Measurements from ENCODE around the gene SRPK2. TPM values are rescaled to one million over a fixed set of nuclear protein-coding genes. Genes with fewer than 3 reads are reported as not detected.

Gene SRPK2
- total RNA-seq, 1 donor from 2014 or later = 54.8 TPM

DNA sequence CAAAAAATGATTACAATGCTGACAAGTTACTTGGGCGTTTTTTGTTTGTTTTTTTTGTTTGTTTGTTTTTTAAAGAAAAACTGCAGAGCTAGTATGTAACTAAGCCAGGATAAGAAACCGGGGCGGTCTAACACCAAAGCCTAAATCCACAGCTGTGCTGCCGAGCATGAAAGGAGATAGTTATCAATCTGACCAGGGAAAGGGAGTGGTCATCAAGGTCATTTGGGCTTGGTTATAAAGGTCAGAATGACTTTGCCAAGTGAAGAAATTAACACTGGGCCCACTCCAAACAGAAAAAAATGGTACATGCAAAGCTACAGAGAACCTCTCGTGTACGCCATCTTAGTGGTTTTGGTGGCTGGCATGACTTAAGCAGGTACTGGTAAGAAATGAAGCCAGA, 104.7 kb downstream of the SRPK2 start:
- Histone ChIP-seq H3K36me3 (ENCODE audit: insufficient read depth, low read length) (no peaks in the 10 kb centered on the region), H3K4me1 (ENCODE audit: insufficient read depth, low read length) (no peaks in the 10 kb centered on the region), H3K4me3 (ENCODE audit: insufficient read depth, low read depth, low read length) (no peak overlapping the region), H4K20me1 (ENCODE audit: insufficient read depth, low read length) (peaks cover 49% of the 10 kb centered on the region), H3K79me2 (ENCODE audit: insufficient read depth, low read length) (peaks cover 63% of the 10 kb centered on the region), H3K27me3 (ENCODE audit: insufficient read depth, low read length) (no peaks in the 10 kb centered on the region), H3K9ac (ENCODE audit: low read length) (no peak overlapping the region), H3K9me3 (ENCODE audit: insufficient read depth, low read depth, low read length) (no peaks in the 10 kb centered on the region), H3K4me2 (ENCODE audit: low read length) (no peak overlapping the region), H3K27ac (ENCODE audit: low read depth, low read length) (no peak overlapping the region), H2AFZ (ENCODE audit: low read depth, low read length) (no peak overlapping the region)
- H3K9me3 Mint-ChIP-seq (ENCODE audit: unreplicated experiment) = no peaks in the 10 kb centered on the region
- H3K27me3 Mint-ChIP-seq (ENCODE audit: low read depth, unreplicated experiment) = no peaks in the 10 kb centered on the region
- FAIRE-seq (no peak), DNase-seq (ENCODE audit: low read depth) (no peak)
- no peak overlapping the region for H3K27ac Mint-ChIP-seq (ENCODE audit: unreplicated experiment)
- H3K36me3 Mint-ChIP-seq (ENCODE audit: low read depth, unreplicated experiment) = no peaks in the 10 kb centered on the region
- no peak overlapping the region for H3K4me3 Mint-ChIP-seq (ENCODE audit: unreplicated experiment)
- peaks cover 5% of the 10 kb centered on the region for H3K4me1 Mint-ChIP-seq (ENCODE audit: low read depth, unreplicated experiment)
- TF ChIP-seq CTCF (IDR thresholded peaks at IDR 0.05; ENCODE audit: insufficient read depth, low read depth, low read length) (no peak), EZH2 (IDR thresholded peaks at IDR 0.05; ENCODE audit: insufficient read depth, low read length) (no peak)

GRCh38 chr7:105281966-105282365, 106.8 kb downstream of the SRPK2 start:
- no peak overlapping the region for H3K4me2 ChIP-seq (ENCODE audit: low read length)
- no peak overlapping the region for H2AFZ ChIP-seq (ENCODE audit: low read depth, low read length)
- Mint-ChIP-seq H3K9me3 (ENCODE audit: unreplicated experiment) (no peaks in the 10 kb centered on the region), H3K36me3 (ENCODE audit: low read depth, unreplicated experiment) (no peaks in the 10 kb centered on the region), H3K4me1 (ENCODE audit: low read depth, unreplicated experiment) (peaks cover 13% of the 10 kb centered on the region), H3K4me3 (ENCODE audit: unreplicated experiment) (no peak overlapping the region), H3K27me3 (ENCODE audit: low read depth, unreplicated experiment) (no peaks in the 10 kb centered on the region), H3K27ac (ENCODE audit: unreplicated experiment) (no peak overlapping the region)
- H4K20me1 ChIP-seq (ENCODE audit: insufficient read depth, low read length) = peaks cover 49% of the 10 kb centered on the region
- DNase-seq (ENCODE audit: low read depth) = no peak
- no peaks in the 10 kb centered on the region for H3K9me3 ChIP-seq (ENCODE audit: insufficient read depth, low read depth, low read length)
- no peak overlapping the region for H3K4me3 ChIP-seq (ENCODE audit: insufficient read depth, low read depth, low read length)
- H3K9ac ChIP-seq (ENCODE audit: low read length) = no peak overlapping the region
- H3K27me3 ChIP-seq (ENCODE audit: insufficient read depth, low read length) = no peaks in the 10 kb centered on the region
- no peaks in the 10 kb centered on the region for H3K36me3 ChIP-seq (ENCODE audit: insufficient read depth, low read length)
- H3K27ac ChIP-seq (ENCODE audit: low read depth, low read length) = no peak overlapping the region
- no peak for FAIRE-seq
- H3K79me2 ChIP-seq (ENCODE audit: insufficient read depth, low read length) = peaks cover 61% of the 10 kb centered on the region
- peaks cover 3% of the 10 kb centered on the region for H3K4me1 ChIP-seq (ENCODE audit: insufficient read depth, low read length)
- TF ChIP-seq EZH2 (IDR thresholded peaks at IDR 0.05; ENCODE audit: insufficient read depth, low read length) (no peak), CTCF (IDR thresholded peaks at IDR 0.05; ENCODE audit: insufficient read depth, low read depth, low read length) (no peak)

DNA sequence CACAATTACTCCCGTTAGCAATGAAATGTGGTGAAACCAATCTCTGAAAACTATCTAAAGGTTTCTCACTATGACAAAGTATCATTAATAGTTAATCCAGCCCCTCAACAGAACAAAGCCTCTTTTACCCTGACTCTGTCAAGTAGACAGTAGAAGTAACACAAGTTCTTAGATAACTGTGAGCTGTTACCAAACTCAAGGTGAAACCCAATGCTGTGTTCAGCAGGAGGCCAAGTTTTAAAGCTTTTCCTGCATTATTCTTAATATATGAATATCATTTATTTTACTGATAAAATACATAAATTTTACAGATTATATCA, 109.1 kb downstream of the SRPK2 start:
- H3K9me3 Mint-ChIP-seq (ENCODE audit: unreplicated experiment) = no peaks in the 10 kb centered on the region
- Histone ChIP-seq H3K27ac (ENCODE audit: low read depth, low read length) (no peak overlapping the region), H3K4me3 (ENCODE audit: insufficient read depth, low read depth, low read length) (no peak overlapping the region), H3K9me3 (ENCODE audit: insufficient read depth, low read depth, low read length) (no peaks in the 10 kb centered on the region), H3K27me3 (ENCODE audit: insufficient read depth, low read length) (no peaks in the 10 kb centered on the region), H2AFZ (ENCODE audit: low read depth, low read length) (no peak overlapping the region), H3K9ac (ENCODE audit: low read length) (no peak overlapping the region), H3K36me3 (ENCODE audit: insufficient read depth, low read length) (no peaks in the 10 kb centered on the region), H3K4me2 (ENCODE audit: low read length) (no peak overlapping the region), H3K4me1 (ENCODE audit: insufficient read depth, low read length) (peaks cover 3% of the 10 kb centered on the region), H4K20me1 (ENCODE audit: insufficient read depth, low read length) (peaks cover 55% of the 10 kb centered on the region), H3K79me2 (ENCODE audit: insufficient read depth, low read length) (peaks cover 59% of the 10 kb centered on the region)
- H3K4me1 Mint-ChIP-seq (ENCODE audit: low read depth, unreplicated experiment) = peaks cover 16% of the 10 kb centered on the region
- H3K4me3 Mint-ChIP-seq (ENCODE audit: unreplicated experiment) = no peak overlapping the region
- peaks cover 2% of the 10 kb centered on the region for H3K36me3 Mint-ChIP-seq (ENCODE audit: low read depth, unreplicated experiment)
- peak overlapping the region; percentile 38 for H3K27ac Mint-ChIP-seq (ENCODE audit: unreplicated experiment)
- DNase-seq (ENCODE audit: low read depth) (no peak), FAIRE-seq (no peak)
- TF ChIP-seq CTCF (IDR thresholded peaks at IDR 0.05; ENCODE audit: insufficient read depth, low read depth, low read length) (no peak), EZH2 (IDR thresholded peaks at IDR 0.05; ENCODE audit: insufficient read depth, low read length) (no peak)
- H3K27me3 Mint-ChIP-seq (ENCODE audit: low read depth, unreplicated experiment) = no peaks in the 10 kb centered on the region

Measured in astrocyte (in vitro differentiated cells and primary cell).